Naive thymus-derived CD4-positive, alpha-beta T cell (primary cell): ENCODE data around the gene MRPL32. TPM values are rescaled to one million over a fixed set of nuclear protein-coding genes. Genes with fewer than 3 reads are reported as not detected.

ENCODE experiments used
- ATAC-seq: fragments of 150-1000 bp; cut with Tn5 transposase; 2 replicates; pipeline ENCODE4 v1.10.0; 2021; ENCODE audit warnings: mild to moderate bottlenecking, moderate library complexity
- CTCF ChIA-PET: fragments of 350-600 bp; sonication (Branson Sonifier 250); formaldehyde crosslinking; loops from one replicate; lab custom pipeline; 2021; ENCODE audit warnings: antibody characterized with exemption; lab: Charles Lee
- POLR2A ChIA-PET: fragments of 350-600 bp; sonication (Branson Sonifier 250); formaldehyde crosslinking; loops from one replicate; lab custom pipeline; 2021; ENCODE audit warnings: antibody characterized with exemption, inconsistent platforms; lab: Charles Lee
- DNase-seq, 9 donors: peaks; one replicate each; pipeline versions ENCODE4 v3.0.0 to v3.0.0-alpha.2; 2020 to 2022; ENCODE audit warnings: mixed read lengths in 1 of 9
- H3K27ac ChIP-seq: one replicate; pipeline ENCODE4 v1.7.0; 2013; ENCODE audit warnings: mild to moderate bottlenecking, low read depth, low read length, moderate library complexity
- H3K27me3 ChIP-seq, 2 donors: one replicate each; pipeline ENCODE4 v1.7.0; 2013; ENCODE audit warnings: low read length in 2 of 2, mild to moderate bottlenecking in 2 of 2, moderate library complexity in 2 of 2; ENCODE audit not compliant: control insufficient read depth in 2 of 2, insufficient read depth in 2 of 2
- H3K36me3 ChIP-seq, 3 experiments: 1 replicate in 2 of 3; 2 replicates in 1 of 3; pipeline ENCODE4 v1.7.0; 2013; ENCODE audit warnings: low read length in 3 of 3, mild to moderate bottlenecking in 3 of 3, moderate library complexity in 1 of 3; ENCODE audit not compliant: insufficient read depth in 3 of 3, control insufficient read depth in 2 of 3
- H3K4me1 ChIP-seq, 2 donors: one replicate each; pipeline ENCODE4 v1.7.0; 2013; ENCODE audit warnings: low read length in 2 of 2, mild to moderate bottlenecking in 2 of 2, moderate library complexity in 1 of 2; ENCODE audit not compliant: control insufficient read depth in 2 of 2, insufficient read depth in 2 of 2
- H3K4me3 ChIP-seq: 2 replicates; pipeline ENCODE4 v1.7.0; 2013; ENCODE audit warnings: mild to moderate bottlenecking, low read length
- H3K9me3 ChIP-seq, 3 experiments: 1 replicate in 2 of 3; 2 replicates in 1 of 3; pipeline ENCODE4 v1.7.0; 2013; ENCODE audit warnings: low read length in 3 of 3; ENCODE audit not compliant: control insufficient read depth in 2 of 3
- H3K27ac Mint-ChIP-seq, 9 donors: one replicate each; pipeline ENCODE4 v1.8.0; 2020 to 2022; ENCODE audit warnings: mixed read lengths in 9 of 9, mild to moderate bottlenecking in 8 of 9, moderate library complexity in 5 of 9, inconsistent platforms in 2 of 9
- H3K27me3 Mint-ChIP-seq, 5 donors: one replicate each; pipeline ENCODE4 v1.8.0; 2021 to 2022; ENCODE audit warnings: mixed read lengths in 5 of 5, mild to moderate bottlenecking in 1 of 5
- H3K36me3 Mint-ChIP-seq, 5 donors: one replicate each; pipeline ENCODE4 v1.8.0; 2020 to 2022; ENCODE audit warnings: mixed read lengths in 5 of 5, mild to moderate bottlenecking in 3 of 5, inconsistent platforms in 1 of 5
- H3K4me1 Mint-ChIP-seq, 7 donors: one replicate each; pipeline ENCODE4 v1.8.0; 2020 to 2022; ENCODE audit warnings: mixed read lengths in 7 of 7, mild to moderate bottlenecking in 3 of 7, inconsistent platforms in 1 of 7
- H3K4me3 Mint-ChIP-seq, 10 donors: one replicate each; pipeline ENCODE4 v1.8.0; 2020 to 2022; ENCODE audit warnings: mild to moderate bottlenecking in 10 of 10, mixed read lengths in 10 of 10, moderate library complexity in 6 of 10, inconsistent platforms in 2 of 10
- H3K9me3 Mint-ChIP-seq, 11 donors: one replicate each; pipeline ENCODE4 v1.8.0; 2020 to 2022; ENCODE audit warnings: mixed read lengths in 11 of 11, mild to moderate bottlenecking in 4 of 11, inconsistent platforms in 1 of 11, moderate library complexity in 1 of 11
- intact Hi-C, 2 donors: fragments of 100-400 bp; cut with micrococcal nuclease; formaldehyde crosslinking; loops; one replicate each; pipeline ENCODE4 v1.15.1; 2023
- polyA plus RNA-seq, 2 donors: library from polyadenylated mRNA; unstranded; fragments of 300-500 nt; fragmentation: Illumina TruSeq; gene quantifications; one replicate each; pipeline ENCODE4 v1.2.3, GENCODE V29; 2021
- total RNA-seq, 6 experiments: library from RNA in 5 of 6; stranded (reverse) in 5 of 6; gene quantifications; 1 replicate in 5 of 6; 2 replicates in 1 of 6; pipeline ENCODE4 v1.2.3 and lab custom pipeline; 2021 to 2026

MRPL32 gene
- total and polyA plus RNA-seq, 7 experiments from 2014 or later: 27.7 to 58.2 (median 52.9) TPM

- POLR2A ChIA-PET: no interaction called here
- H3K4me3 Mint-ChIP-seq: no peak overlapping the region
- ATAC-seq: no peak
Observed at GRCh38 chr7:42964293-42964692, 32.1 kb downstream of the MRPL32 start.

GRCh38 chr7:42964849-42965805 lies 33.0 kb downstream of the MRPL32 start:
- Mint-ChIP-seq H3K9me3 (peaks cover 0 to 2% (median 0%) of the 10 kb centered on the region in 11 donors), H3K4me3 (no peak overlapping the region), H3K27ac (peak overlapping the region in 1 of 9 donors; percentile 14), H3K4me1 (peaks cover 0 to 14% (median 0%) of the 10 kb centered on the region in 7 donors), H3K36me3 (no peaks in the 10 kb centered on the region), H3K27me3 (peaks cover 2 to 35% (median 25%) of the 10 kb centered on the region in 5 donors)
- Histone ChIP-seq H3K4me1 (no peaks in the 10 kb centered on the region), H3K4me3 (no peak overlapping the region), H3K27ac (no peak overlapping the region), H3K9me3 (no peaks in the 10 kb centered on the region), H3K27me3 (peaks cover 0 to 5% of the 10 kb centered on the region in 2 donors), H3K36me3 (no peaks in the 10 kb centered on the region)
- CTCF ChIA-PET: no interaction called here
- POLR2A ChIA-PET: no interaction called here
- DNase-seq (no peak), ATAC-seq (no peak)
- intact Hi-C loops: no loop called here

More at GRCh38 chr7:42964293-42964692, 32.1 kb downstream of the MRPL32 start:
- intact Hi-C loops: no loop called here
- H3K4me3 ChIP-seq: no peak overlapping the region
- Mint-ChIP-seq H3K9me3 (peaks cover 0 to 3% (median 0%) of the 10 kb centered on the region in 11 donors), H3K4me1 (peaks cover 0 to 14% (median 0%) of the 10 kb centered on the region in 7 donors), H3K27ac (no peak overlapping the region), H3K36me3 (no peaks in the 10 kb centered on the region), H3K27me3 (peaks cover 2 to 42% (median 33%) of the 10 kb centered on the region in 5 donors)
- no peak for DNase-seq
- CTCF ChIA-PET: no interaction called here
- H3K4me1 ChIP-seq: no peaks in the 10 kb centered on the region
- peaks cover 0 to 5% of the 10 kb centered on the region in 2 donors for H3K27me3 ChIP-seq
- H3K36me3 ChIP-seq: no peaks in the 10 kb centered on the region
- H3K9me3 ChIP-seq: no peaks in the 10 kb centered on the region
- H3K27ac ChIP-seq: no peak overlapping the region

DNA sequence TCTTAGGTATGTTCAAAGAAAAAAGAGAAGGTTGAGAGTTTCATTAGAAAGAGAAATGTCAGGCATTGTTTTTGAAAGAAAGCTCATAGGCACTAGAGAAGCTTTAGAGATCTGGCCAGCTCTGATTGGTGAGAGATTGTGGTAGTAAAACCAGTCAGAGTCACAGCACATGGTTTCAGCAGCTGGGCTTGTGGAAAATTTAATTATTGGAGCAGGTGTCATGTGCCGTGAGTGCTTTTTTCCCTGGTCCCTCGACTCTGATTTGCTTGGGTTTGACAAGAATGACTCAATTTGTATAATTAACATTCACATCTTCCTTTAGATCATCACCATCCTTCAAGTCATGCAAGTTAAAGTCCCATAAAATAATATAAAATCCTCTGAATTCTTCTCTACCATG lies 35.2 kb downstream of the MRPL32 start:
- Histone ChIP-seq H3K4me3 (no peak overlapping the region), H3K27me3 (no peaks in the 10 kb centered on the region), H3K9me3 (no peaks in the 10 kb centered on the region), H3K4me1 (no peaks in the 10 kb centered on the region), H3K36me3 (no peaks in the 10 kb centered on the region), H3K27ac (no peak overlapping the region)
- Mint-ChIP-seq H3K4me1 (peaks cover 0 to 10% (median 0%) of the 10 kb centered on the region in 7 donors), H3K36me3 (no peaks in the 10 kb centered on the region), H3K27me3 (peaks cover 0 to 27% (median 20%) of the 10 kb centered on the region in 5 donors), H3K9me3 (peaks cover 0 to 8% (median 0%) of the 10 kb centered on the region in 11 donors), H3K4me3 (no peak overlapping the region), H3K27ac (no peak overlapping the region)
- DNase-seq (no peak), ATAC-seq (no peak)
- POLR2A ChIA-PET: no interaction called here
- intact Hi-C loops: no loop called here
- CTCF ChIA-PET: no interaction called here

DNA sequence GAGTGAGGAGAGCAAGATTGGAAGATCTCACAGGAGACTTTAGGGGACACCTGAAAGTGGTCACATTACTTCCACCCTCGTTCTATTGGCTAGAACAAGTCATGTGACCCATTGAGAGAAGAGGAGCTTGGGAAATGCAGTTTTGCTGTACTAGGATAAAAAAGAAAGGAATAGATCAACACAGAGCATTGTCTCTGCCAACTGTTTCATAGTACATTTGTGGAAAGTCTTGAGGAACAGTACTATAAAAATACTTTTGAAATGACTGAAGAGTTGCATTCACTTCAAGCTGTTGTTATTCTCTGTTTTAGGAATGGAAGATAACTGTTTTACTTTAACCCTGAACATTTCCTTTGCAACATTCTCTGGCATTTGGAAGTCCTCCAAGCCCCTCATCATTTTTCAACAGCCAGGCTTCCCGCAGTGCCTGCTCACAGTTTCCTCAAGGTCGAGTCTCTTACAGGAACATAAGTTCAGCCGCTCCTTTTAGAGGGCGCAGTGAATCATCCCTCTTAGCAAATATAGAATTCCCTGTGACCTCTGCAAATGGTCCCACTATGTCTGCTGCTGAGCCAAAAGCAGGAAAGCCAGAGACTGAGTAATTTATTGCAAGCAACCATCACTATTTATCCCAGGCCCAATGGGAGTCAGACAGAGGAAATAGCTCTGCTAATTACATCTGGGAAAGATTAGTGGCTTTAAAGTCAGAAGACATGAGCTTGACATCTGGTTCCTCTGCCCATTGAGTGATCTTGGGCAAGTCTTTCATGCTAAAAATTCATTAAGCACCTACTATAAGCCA lies 40.7 kb downstream of the MRPL32 start:
- POLR2A ChIA-PET: no interaction called here
- CTCF ChIA-PET: interaction anchor here (1.3 kb wide), 1 partner anchor 11 kb away, joined by 3 read pairs; no protein-coding TSS in a partner anchor
- DNase-seq (no peak), ATAC-seq (no peak)
- peaks cover 4 to 24% (median 17%) of the 10 kb centered on the region in 5 donors for H3K27me3 Mint-ChIP-seq
- H3K36me3 ChIP-seq: no peaks in the 10 kb centered on the region
- H3K9me3 ChIP-seq: no peaks in the 10 kb centered on the region
- H3K27ac ChIP-seq: no peak overlapping the region
- peaks cover 0 to 8% (median 0%) of the 10 kb centered on the region in 11 donors for H3K9me3 Mint-ChIP-seq
- intact Hi-C loops: no loop called here
- no peaks in the 10 kb centered on the region for H3K36me3 Mint-ChIP-seq
- no peaks in the 10 kb centered on the region for H3K27me3 ChIP-seq
- no peak overlapping the region for H3K4me3 Mint-ChIP-seq
- no peaks in the 10 kb centered on the region for H3K4me1 Mint-ChIP-seq
- H3K27ac Mint-ChIP-seq: no peak overlapping the region
- H3K4me3 ChIP-seq: no peak overlapping the region
- H3K4me1 ChIP-seq: no peaks in the 10 kb centered on the region

DNA sequence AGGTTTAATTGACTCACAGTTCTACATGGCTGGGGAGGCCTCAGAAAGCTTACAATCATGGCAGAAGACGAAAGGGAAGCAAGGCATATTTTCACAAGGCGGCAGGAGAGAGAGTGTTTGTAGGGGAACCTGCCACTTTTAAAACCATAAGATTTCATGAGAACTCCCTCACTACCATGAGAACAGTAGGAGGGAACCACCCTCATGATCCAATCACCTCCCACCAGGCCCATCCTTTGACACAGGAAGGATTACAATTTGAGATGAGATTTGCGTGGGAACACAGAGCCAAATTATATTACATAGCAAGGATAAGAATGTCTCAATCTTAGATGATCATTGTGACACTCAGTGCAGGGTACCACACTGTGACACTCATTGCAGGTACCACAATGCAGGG lies 44.2 kb downstream of the MRPL32 start:
- no peaks in the 10 kb centered on the region for H3K36me3 Mint-ChIP-seq
- ChIA-PET CTCF (no interaction called here), POLR2A (no interaction called here)
- peaks cover 0 to 31% (median 12%) of the 10 kb centered on the region in 5 donors for H3K27me3 Mint-ChIP-seq
- H3K27ac Mint-ChIP-seq: no peak overlapping the region
- H3K36me3 ChIP-seq: no peaks in the 10 kb centered on the region
- peaks cover 0 to 5% (median 0%) of the 10 kb centered on the region in 11 donors for H3K9me3 Mint-ChIP-seq
- H3K4me1 Mint-ChIP-seq: no peaks in the 10 kb centered on the region
- H3K4me3 Mint-ChIP-seq: no peak overlapping the region
- intact Hi-C loops: no loop called here
- H3K4me3 ChIP-seq: no peak overlapping the region
- no peaks in the 10 kb centered on the region for H3K4me1 ChIP-seq
- H3K27ac ChIP-seq: no peak overlapping the region
- no peaks in the 10 kb centered on the region for H3K9me3 ChIP-seq
- DNase-seq (no peak), ATAC-seq (no peak)
- no peaks in the 10 kb centered on the region for H3K27me3 ChIP-seq

- DNase-seq (no peak), ATAC-seq (no peak)
- no peak overlapping the region for H3K4me3 ChIP-seq
- peaks cover 0 to 3% (median 0%) of the 10 kb centered on the region in 11 donors for H3K9me3 Mint-ChIP-seq
- H3K4me1 Mint-ChIP-seq: no peaks in the 10 kb centered on the region
- no peak overlapping the region for H3K4me3 Mint-ChIP-seq
- H3K27me3 Mint-ChIP-seq: peaks cover 0 to 33% (median 12%) of the 10 kb centered on the region in 5 donors
- H3K36me3 Mint-ChIP-seq: peaks cover 0 to under 1% (median 0%) of the 10 kb centered on the region in 5 donors
- no peaks in the 10 kb centered on the region for H3K27me3 ChIP-seq
- ChIA-PET POLR2A (no interaction called here), CTCF (interaction anchor here (0.7 kb wide), 1 partner anchor 552 kb away, joined by 3 read pairs; no protein-coding TSS in a partner anchor)
- no peaks in the 10 kb centered on the region for H3K9me3 ChIP-seq
- H3K4me1 ChIP-seq: no peaks in the 10 kb centered on the region
- intact Hi-C loops: no loop called here
- H3K27ac Mint-ChIP-seq: no peak overlapping the region
- H3K36me3 ChIP-seq: no peaks in the 10 kb centered on the region
- no peak overlapping the region for H3K27ac ChIP-seq
Observed at GRCh38 chr7:42978496-42978895, 46.3 kb downstream of the MRPL32 start.
